ENCODE measurements around the gene MRI1.

The MRI1 gene

GRCh38 chr19:13795595-13796300 is 31.4 kb downstream of the MRI1 start:
- no peak for DNase-seq

GRCh38 chr19:13796301-13797057 is 32.2 kb downstream of the MRI1 start:
- no peak for DNase-seq

- DNase-seq = no peak
Observed at GRCh38 chr19:13797058-13797440, 32.7 kb downstream of the MRI1 start.

- no peak for DNase-seq
Observed at GRCh38 chr19:13797870-13798269, 33.5 kb downstream of the MRI1 start.

- no peak for DNase-seq
Observed at GRCh38 chr19:13799669-13800068, 35.3 kb downstream of the MRI1 start.

- DNase-seq = no peak
Observed at GRCh38 chr19:13803038-13803437, 38.7 kb downstream of the MRI1 start.

GRCh38 chr19:13804830-13805683 is 40.7 kb downstream of the MRI1 start:
- no peak for DNase-seq

- DNase-seq = no peak
Observed at GRCh38 chr19:13806728-13807127, 42.4 kb downstream of the MRI1 start.

GRCh38 chr19:13807421-13808021 is 43.2 kb downstream of the MRI1 start:
- no peak for DNase-seq

GRCh38 chr19:13808856-13809255 is 44.5 kb downstream of the MRI1 start:
- DNase-seq = no peak

GRCh38 chr19:13812544-13812943 is 48.2 kb downstream of the MRI1 start:
- no peak for DNase-seq

GRCh38 chr19:13813147-13813546 is 48.8 kb downstream of the MRI1 start:
- no peak for DNase-seq

GRCh38 chr19:13814550-13814949 is 50.2 kb downstream of the MRI1 start:
- no peak for DNase-seq

- no peak for DNase-seq
Observed at GRCh38 chr19:13817018-13817614, 52.8 kb downstream of the MRI1 start.

GRCh38 chr19:13817615-13818371 is 53.5 kb downstream of the MRI1 start:
- DNase-seq = no peak

- DNase-seq = no peak
Observed at GRCh38 chr19:13819238-13819637, 54.9 kb downstream of the MRI1 start.

GRCh38 chr19:13821292-13821691 is 57.0 kb downstream of the MRI1 start:
- DNase-seq = no peak

GRCh38 chr19:13823256-13823655 is 58.9 kb downstream of the MRI1 start:
- DNase-seq = no peak
